Immature natural killer cell (primary cell): ENCODE measurements around the gene C1QA. TPM values are rescaled to one million over a fixed set of nuclear protein-coding genes. Genes with fewer than 3 reads are reported as not detected.

ENCODE experiments used
- DNase-seq, 3 donors: peaks; one replicate each; pipeline ENCODE4 v3.0.0; 2022; ENCODE audit warnings: mixed read lengths in 1 of 3
- H3K27ac Mint-ChIP-seq, 6 donors: one replicate each; pipeline ENCODE4 v1.8.0; 2020; ENCODE audit warnings: mixed read lengths in 6 of 6, mild to moderate bottlenecking in 5 of 6, inconsistent platforms in 4 of 6, moderate library complexity in 3 of 6
- H3K27me3 Mint-ChIP-seq, 3 donors: one replicate each; pipeline ENCODE4 v1.8.0; 2020 to 2021; ENCODE audit warnings: low read depth in 3 of 3, mild to moderate bottlenecking in 3 of 3, mixed read lengths in 3 of 3, moderate library complexity in 3 of 3, inconsistent platforms in 1 of 3
- H3K36me3 Mint-ChIP-seq, 3 donors: one replicate each; pipeline ENCODE4 v1.8.0; 2020; ENCODE audit warnings: mixed read lengths in 3 of 3, inconsistent platforms in 2 of 3, mild to moderate bottlenecking in 2 of 3
- H3K4me1 Mint-ChIP-seq, 2 donors: one replicate each; pipeline ENCODE4 v1.8.0; 2020; ENCODE audit warnings: inconsistent platforms in 2 of 2, mild to moderate bottlenecking in 2 of 2, mixed read lengths in 2 of 2, moderate library complexity in 1 of 2
- H3K4me3 Mint-ChIP-seq, 5 donors: one replicate each; pipeline ENCODE4 v1.8.0; 2020; ENCODE audit warnings: mild to moderate bottlenecking in 5 of 5, mixed read lengths in 5 of 5, inconsistent platforms in 3 of 5, moderate library complexity in 3 of 5
- H3K9me3 Mint-ChIP-seq, 6 donors: one replicate each; pipeline ENCODE4 v1.8.0; 2020; ENCODE audit warnings: mild to moderate bottlenecking in 6 of 6, mixed read lengths in 6 of 6, inconsistent platforms in 4 of 6, moderate library complexity in 3 of 6
- polyA plus RNA-seq, 3 donors: library from polyadenylated mRNA; unstranded; fragments of 300-500 nt; fragmentation: Illumina TruSeq; gene quantifications; one replicate each; pipeline ENCODE4 v1.2.3, GENCODE V29; 2021

C1QA gene
- polyA plus RNA-seq, 3 donors from 2014 or later: not detected

DNA sequence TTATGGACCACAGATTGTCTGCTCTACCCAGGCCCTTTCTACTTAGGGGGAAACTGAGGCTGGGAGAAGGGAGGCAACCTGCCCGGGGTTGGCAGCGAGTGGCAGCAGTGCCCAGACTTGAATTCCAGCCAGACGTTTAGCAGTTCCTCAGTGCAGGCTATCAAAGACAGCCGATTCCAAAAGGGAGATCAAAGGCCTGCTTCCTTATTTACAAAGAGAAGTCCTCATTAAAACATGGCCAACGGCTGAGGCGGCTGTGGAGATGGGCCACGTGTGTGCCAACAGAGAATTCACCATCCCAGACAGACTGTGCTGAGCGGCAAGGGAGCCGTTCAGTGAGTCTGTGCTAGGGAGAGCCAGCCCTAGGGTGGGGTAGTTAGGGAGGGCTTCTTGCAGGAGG lies 44.3 kb downstream of the C1QA start:
- H3K9me3 Mint-ChIP-seq: no peaks in the 10 kb centered on the region
- H3K36me3 Mint-ChIP-seq: no peaks in the 10 kb centered on the region
- H3K4me1 Mint-ChIP-seq: no peaks in the 10 kb centered on the region
- no peak overlapping the region for H3K4me3 Mint-ChIP-seq
- no peak for DNase-seq
- no peak overlapping the region for H3K27ac Mint-ChIP-seq
- H3K27me3 Mint-ChIP-seq: peaks cover 5 to 9% (median 7%) of the 10 kb centered on the region in 3 donors

DNA sequence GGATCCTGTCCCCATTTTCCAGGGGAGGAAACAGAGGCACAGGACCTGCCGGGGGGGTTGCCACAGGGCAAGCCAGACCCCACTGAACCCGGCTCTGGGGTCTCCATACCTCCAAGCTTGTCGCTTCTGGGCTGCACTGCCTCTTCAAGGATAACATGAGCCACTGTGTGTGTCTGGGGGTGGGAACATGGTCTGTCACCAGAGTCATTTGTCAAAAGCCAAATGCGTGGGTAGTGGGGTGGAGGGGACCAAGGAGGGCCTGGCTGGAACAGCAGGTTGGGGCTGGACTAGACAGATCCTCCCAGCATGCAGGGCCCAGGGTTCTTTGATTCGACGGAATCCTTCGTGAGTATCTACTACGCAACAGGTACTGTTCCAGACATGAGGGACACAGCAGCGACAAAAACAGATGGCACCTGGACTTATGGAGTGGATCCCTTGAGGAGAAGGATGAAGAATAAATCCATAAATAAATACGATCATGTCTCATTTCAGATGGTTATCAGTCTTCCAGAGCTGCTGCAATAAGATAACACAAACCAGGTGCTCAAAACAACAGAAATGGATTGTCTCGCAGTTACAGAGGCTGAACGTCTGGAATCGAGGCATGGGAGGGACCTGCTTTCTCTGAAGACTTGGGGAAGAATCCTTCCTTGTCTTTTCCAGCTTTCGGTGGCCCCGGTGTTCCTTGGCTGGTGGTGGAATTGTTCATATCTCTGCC lies 45.3 kb downstream of the C1QA start:
- H3K27me3 Mint-ChIP-seq: peaks cover 5 to 10% (median 8%) of the 10 kb centered on the region in 3 donors
- no peaks in the 10 kb centered on the region for H3K36me3 Mint-ChIP-seq
- no peaks in the 10 kb centered on the region for H3K9me3 Mint-ChIP-seq
- no peak for DNase-seq
- no peak overlapping the region for H3K27ac Mint-ChIP-seq
- no peak overlapping the region for H3K4me3 Mint-ChIP-seq
- no peaks in the 10 kb centered on the region for H3K4me1 Mint-ChIP-seq

DNA sequence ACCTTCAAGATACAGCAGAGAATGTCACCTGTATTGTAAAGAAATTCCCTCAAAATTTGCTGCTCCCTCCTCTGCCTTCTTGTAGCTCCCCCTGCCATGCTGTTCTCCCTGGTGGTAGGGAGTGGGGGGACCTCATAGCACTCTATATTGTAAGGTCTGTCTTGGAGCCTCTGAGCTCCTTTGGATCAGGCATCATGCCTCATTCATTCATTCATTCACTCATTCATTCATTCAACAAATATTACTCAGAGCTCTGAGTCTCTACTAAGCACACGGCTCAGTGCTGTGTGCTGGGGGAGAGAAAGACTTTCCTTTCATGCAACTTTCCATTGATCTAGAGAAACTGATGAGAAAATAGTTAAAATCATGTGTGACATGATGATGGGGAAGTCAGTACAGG lies 47.1 kb downstream of the C1QA start:
- no peaks in the 10 kb centered on the region for H3K4me1 Mint-ChIP-seq
- H3K27ac Mint-ChIP-seq: no peak overlapping the region
- no peak for DNase-seq

DNA sequence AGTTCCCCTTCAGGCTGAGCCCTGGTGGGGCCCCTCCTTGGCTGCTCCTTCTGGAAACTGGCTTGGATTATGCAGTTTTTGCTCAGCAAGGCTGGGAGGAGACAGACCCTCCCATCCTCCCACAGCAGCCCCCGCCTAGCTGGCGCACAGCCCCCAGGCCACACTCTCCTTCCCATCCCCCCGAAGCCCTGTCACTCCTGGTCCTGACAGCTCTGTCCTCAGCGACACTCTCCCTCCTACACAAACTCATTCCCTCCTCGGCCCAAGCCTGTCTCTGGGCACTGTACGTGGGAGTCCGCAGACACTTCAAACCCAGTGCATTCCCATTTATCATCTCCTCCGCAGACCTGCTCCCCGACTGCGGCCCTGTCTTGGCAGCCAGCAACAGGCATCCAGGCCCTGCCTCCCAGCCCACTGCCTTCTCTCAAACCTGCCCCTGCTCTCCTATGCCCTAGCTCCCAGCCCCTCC lies 49.2 kb downstream of the C1QA start:
- DNase-seq: no peak
- H3K4me3 Mint-ChIP-seq: no peak overlapping the region
- no peaks in the 10 kb centered on the region for H3K4me1 Mint-ChIP-seq
- H3K27me3 Mint-ChIP-seq: peaks cover 8 to 11% (median 10%) of the 10 kb centered on the region in 3 donors
- no peaks in the 10 kb centered on the region for H3K9me3 Mint-ChIP-seq
- no peaks in the 10 kb centered on the region for H3K36me3 Mint-ChIP-seq
- no peak overlapping the region for H3K27ac Mint-ChIP-seq

More for the DNA sequence above, 47.1 kb downstream of the C1QA start:
- Mint-ChIP-seq H3K9me3 (no peaks in the 10 kb centered on the region), H3K36me3 (no peaks in the 10 kb centered on the region), H3K27me3 (peaks cover 8 to 11% (median 10%) of the 10 kb centered on the region in 3 donors), H3K4me3 (no peak overlapping the region)

DNA sequence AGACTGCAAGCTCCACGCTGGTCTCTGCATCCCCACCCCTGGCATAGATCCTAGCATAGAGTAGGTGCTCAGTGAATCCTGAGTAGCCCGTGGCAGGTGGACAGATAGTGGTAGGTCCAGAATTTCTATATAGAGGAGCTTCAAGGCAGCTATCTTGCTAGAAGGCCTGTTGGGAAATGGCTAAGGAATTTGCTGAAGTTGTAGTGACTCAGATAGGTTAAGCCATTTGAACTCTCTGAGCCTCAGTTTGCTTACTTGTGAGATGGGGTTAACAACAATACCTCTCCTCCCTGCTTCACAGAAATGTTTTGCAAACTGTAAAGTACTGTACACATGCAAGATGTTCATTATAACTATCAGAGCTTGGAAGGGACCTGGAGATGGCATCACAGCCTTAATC lies 50.8 kb downstream of the C1QA start:
- no peaks in the 10 kb centered on the region for H3K4me1 Mint-ChIP-seq

DNA sequence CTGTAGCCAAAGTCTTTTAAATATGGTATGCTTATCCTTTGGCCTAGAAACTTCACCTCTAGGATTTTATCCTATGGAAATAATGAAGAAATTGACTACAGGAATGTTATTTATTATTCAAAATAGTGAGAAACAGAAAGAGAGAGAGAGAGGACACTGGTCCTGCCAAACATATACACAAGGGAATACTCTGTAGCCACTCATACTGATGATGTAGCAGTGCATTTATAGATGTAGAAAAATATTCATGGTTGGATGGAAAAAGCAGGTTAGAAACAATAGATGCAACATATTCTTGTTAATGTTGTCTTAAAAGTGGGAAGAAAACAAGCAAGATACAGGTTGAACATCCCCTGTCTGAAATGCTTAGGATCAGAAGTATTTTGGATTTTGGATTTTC lies 52.0 kb downstream of the C1QA start:
- H3K9me3 Mint-ChIP-seq: no peaks in the 10 kb centered on the region
- H3K4me3 Mint-ChIP-seq: no peak overlapping the region
- H3K36me3 Mint-ChIP-seq: no peaks in the 10 kb centered on the region
- no peaks in the 10 kb centered on the region for H3K4me1 Mint-ChIP-seq
- no peak for DNase-seq
- no peak overlapping the region for H3K27ac Mint-ChIP-seq
- H3K27me3 Mint-ChIP-seq: peaks cover 8 to 9% (median 9%) of the 10 kb centered on the region in 3 donors

More for the DNA sequence above, 50.8 kb downstream of the C1QA start:
- Mint-ChIP-seq H3K4me3 (no peak overlapping the region), H3K27ac (no peak overlapping the region), H3K36me3 (no peaks in the 10 kb centered on the region), H3K9me3 (no peaks in the 10 kb centered on the region), H3K27me3 (peaks cover 8 to 9% (median 9%) of the 10 kb centered on the region in 3 donors)
- no peak for DNase-seq

Other genes starting within 250 kb of the C1QA start
- 1 to 10 TPM in 2 of 3 donors, not detected in 1; 1.3 to 7.5 TPM for gene ZBTB40, start 184.8 kb upstream of the C1QA start, polyA plus RNA-seq
- gene EPHA8, start 73.1 kb upstream of the C1QA start, polyA plus RNA-seq: not detected
- not detected for gene C1QC, start 7.0 kb downstream of the C1QA start, polyA plus RNA-seq
- gene C1QB, start 16.6 kb downstream of the C1QA start, polyA plus RNA-seq: not detected
- not detected for gene EPHB2, start 74.2 kb downstream of the C1QA start, polyA plus RNA-seq